Urinary bladder (tissue), 4 donors: ENCODE data around the gene P4HA2. TPM values are rescaled to one million over a fixed set of nuclear protein-coding genes. Genes with fewer than 3 reads are reported as not detected.

ENCODE experiments used
- DNase-seq: peaks from one replicate; pipeline ENCODE4 v3.0.0-alpha.2; 2015; ENCODE audit errors: extremely low spot score
- H3K27ac ChIP-seq: one replicate; pipeline ENCODE4 v1.5.1; 2013; ENCODE audit warnings: low read depth, mild to moderate bottlenecking, moderate library complexity
- H3K36me3 ChIP-seq: one replicate; pipeline ENCODE4 v1.6.1; 2013; ENCODE audit warnings: mild to moderate bottlenecking, moderate library complexity; ENCODE audit not compliant: insufficient read depth
- H3K4me1 ChIP-seq: one replicate; pipeline ENCODE4 v1.6.1; 2013; ENCODE audit warnings: mild to moderate bottlenecking, moderate library complexity; ENCODE audit not compliant: insufficient read depth
- H3K4me3 ChIP-seq: one replicate; pipeline ENCODE4 v1.5.1; 2013; ENCODE audit warnings: low read depth, low read length
- WGBS: extraction: QIAGEN DNeasy Blood & Tissue Kit; methylation state at CpG from one replicate; pipeline ENCODE4 v1.1.7; 2013; 5-methylcytosine and 5-hydroxymethylcytosine counted together
- polyA plus RNA-seq: library from polyadenylated mRNA; stranded (reverse); fragments of 200-250 nt; gene quantifications from one replicate; pipeline ENCODE4 v1.2.3, GENCODE V29; 2013
- total RNA-seq: library from RNA; depleted of rRNA; stranded (reverse); fragments of >200 nt; gene quantifications from one replicate; pipeline ENCODE4 v1.2.3, GENCODE V29; 2014
- donor health status: healthy with polysubstance abuse.
- donor health status: healthy.

Gene P4HA2
- total and polyA plus RNA-seq, 2 donors: 44.2 to 102 TPM

DNA sequence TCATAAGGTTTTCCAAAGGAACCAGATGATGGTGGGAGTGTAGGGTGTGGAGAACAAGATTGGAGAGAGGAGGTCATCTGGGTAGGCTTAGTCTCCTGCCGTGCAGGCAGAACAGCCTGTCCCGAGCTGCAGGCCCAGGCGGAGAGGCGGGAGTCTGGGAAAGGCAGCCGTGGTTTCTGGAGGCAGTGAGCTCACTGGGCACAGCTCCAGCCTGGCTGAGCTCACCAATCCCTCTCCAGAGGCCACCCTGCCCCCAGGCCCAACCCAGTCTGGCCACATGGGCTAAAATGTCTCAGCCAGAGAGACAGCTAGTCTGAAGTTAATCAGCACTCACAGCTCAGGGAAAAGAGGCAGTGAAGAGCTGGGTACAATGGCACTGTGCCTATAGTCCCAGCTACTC is 12.3 kb downstream of the P4HA2 start:
- H3K4me3 ChIP-seq: no peak overlapping the region
- H3K4me1 ChIP-seq: no peaks in the 10 kb centered on the region
- no peaks in the 10 kb centered on the region for H3K36me3 ChIP-seq
- DNase-seq: no peak
- peak overlapping the region; percentile 77 for H3K27ac ChIP-seq
- WGBS: 17% methylated on average over 5 of the region's 5 CpGs

DNA sequence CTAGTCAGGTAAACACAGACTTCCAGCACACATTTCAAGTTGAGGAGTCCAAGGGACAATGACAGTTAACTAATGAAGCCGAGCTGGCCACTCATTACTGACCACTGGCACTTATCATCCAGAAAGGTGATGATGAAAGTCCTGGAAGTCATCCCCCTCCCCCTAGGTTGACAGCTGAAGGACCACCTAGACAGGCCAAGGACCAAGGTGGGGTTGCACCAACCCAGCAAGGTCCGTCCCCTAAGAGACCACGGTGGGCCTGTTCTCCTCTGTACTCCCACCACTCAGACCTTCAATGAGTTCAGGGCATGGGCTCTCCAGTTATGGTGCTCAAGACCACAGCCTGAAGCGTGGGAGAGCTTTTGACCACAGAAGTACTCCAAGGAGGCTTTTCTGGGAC is 13.2 kb downstream of the P4HA2 start:
- 92% methylated on average over 4 of the region's 4 CpGs for WGBS
- Histone ChIP-seq H3K27ac (peak overlapping the region; percentile 77), H3K36me3 (no peaks in the 10 kb centered on the region), H3K4me3 (no peak overlapping the region), H3K4me1 (no peaks in the 10 kb centered on the region)
- no peak for DNase-seq

GRCh38 chr5:132213666-132214065 is 14.0 kb downstream of the P4HA2 start:
- H3K4me1 ChIP-seq: no peaks in the 10 kb centered on the region
- 95% methylated on average over 7 of the region's 7 CpGs for WGBS
- H3K36me3 ChIP-seq: peaks cover under 1% of the 10 kb centered on the region
- H3K27ac ChIP-seq: no peak overlapping the region
- no peak for DNase-seq
- H3K4me3 ChIP-seq: no peak overlapping the region

- no peak for DNase-seq
- Histone ChIP-seq H3K36me3 (peaks cover 1% of the 10 kb centered on the region), H3K4me3 (no peak overlapping the region), H3K27ac (no peak overlapping the region), H3K4me1 (no peaks in the 10 kb centered on the region)
- WGBS: 36% methylated on average over 1 of the region's 1 CpG
Observed at GRCh38 chr5:132211787-132212186, 15.9 kb downstream of the P4HA2 start.

DNA sequence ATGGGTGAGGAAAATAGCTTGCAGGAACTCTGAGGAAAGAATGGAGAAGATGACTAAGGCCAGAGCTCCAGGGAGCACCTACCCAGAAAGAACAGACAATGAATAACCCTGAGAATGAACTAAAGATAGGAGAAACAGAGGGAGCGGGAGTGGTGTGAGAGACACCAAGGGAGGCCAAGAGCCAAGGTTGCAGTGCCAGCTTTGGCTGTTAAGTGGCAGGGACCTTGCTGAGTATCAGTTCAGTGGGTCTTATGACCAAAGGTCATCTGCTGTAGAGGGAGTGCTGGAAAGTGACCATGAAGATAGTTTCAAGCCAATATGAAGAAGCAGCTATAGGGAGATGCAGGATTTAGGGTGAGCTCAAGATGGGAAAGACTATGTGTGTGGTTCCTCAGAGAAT is 16.7 kb downstream of the P4HA2 start:
- H3K36me3 ChIP-seq: peaks cover 1% of the 10 kb centered on the region

DNA sequence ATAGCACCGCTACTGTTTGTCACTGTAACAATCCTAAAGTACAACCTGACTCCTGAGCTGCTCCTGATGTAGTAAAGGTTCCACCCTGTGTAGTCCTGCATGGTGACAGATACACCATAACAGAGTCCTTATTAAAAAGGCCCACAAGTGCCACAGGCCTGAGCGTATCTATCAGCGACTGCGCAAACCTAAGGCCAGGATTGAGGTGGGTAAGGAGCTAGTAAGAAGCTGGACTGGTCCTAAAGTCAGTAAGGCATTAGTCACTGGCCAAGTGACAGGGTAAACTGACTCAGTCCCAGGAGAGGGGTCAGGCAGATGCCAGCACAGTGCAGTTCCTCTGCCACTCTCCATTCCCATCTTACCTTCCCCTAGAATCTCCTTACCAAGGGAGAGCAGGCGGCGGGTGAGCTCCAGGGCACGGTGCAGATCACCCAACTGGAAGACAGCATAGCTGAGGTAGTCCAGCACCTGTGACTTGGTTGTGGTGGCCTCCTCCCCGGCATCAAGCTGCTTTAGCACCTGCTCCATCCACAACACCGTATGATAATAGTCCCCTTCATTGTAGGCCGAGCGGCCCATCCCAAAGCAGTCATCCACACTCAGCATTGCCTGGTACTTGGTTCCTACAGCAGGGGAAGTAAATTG is 17.6 kb downstream of the P4HA2 start:
- Histone ChIP-seq H3K4me3 (no peak overlapping the region), H3K36me3 (peaks cover 1% of the 10 kb centered on the region), H3K27ac (no peak overlapping the region), H3K4me1 (no peaks in the 10 kb centered on the region)
- WGBS: 95% methylated on average over 11 of the region's 11 CpGs
- DNase-seq: no peak

More for the DNA sequence above, 16.7 kb downstream of the P4HA2 start:
- Histone ChIP-seq H3K4me1 (no peaks in the 10 kb centered on the region), H3K4me3 (no peak overlapping the region), H3K27ac (no peak overlapping the region)
- WGBS: 98% methylated on average over 1 of the region's 1 CpG
- DNase-seq: no peak

GRCh38 chr5:132209131-132209530 is 18.5 kb downstream of the P4HA2 start:
- no peak for DNase-seq
- peaks cover 1% of the 10 kb centered on the region for H3K36me3 ChIP-seq
- WGBS: 63% methylated on average over 9 of the region's 9 CpGs
- no peak overlapping the region for H3K4me3 ChIP-seq
- no peaks in the 10 kb centered on the region for H3K4me1 ChIP-seq
- no peak overlapping the region for H3K27ac ChIP-seq

DNA sequence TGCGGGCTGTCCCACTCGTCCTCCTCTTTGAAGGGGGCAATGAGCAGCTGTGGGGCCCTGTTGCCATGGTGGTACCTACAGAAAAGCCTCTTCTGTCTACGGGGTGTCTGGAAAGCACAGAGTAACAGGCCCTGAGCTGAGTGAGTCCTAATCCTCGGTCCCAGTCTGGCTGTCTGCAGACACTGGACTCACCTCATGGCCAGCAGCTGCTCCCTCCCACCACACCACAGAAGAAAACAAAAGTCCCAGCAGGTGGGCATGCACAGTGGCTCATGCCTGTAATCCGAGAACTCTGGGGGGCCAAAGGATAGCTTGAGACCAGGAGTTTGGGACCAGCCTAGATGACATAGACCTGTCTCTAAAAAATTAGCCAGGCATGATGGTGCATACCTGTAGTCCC is 19.9 kb downstream of the P4HA2 start:
- Histone ChIP-seq H3K27ac (no peak overlapping the region), H3K4me3 (no peak overlapping the region), H3K4me1 (no peaks in the 10 kb centered on the region), H3K36me3 (peaks cover 1% of the 10 kb centered on the region)
- DNase-seq: no peak
- WGBS: 93% methylated on average over 5 of the region's 5 CpGs

DNA sequence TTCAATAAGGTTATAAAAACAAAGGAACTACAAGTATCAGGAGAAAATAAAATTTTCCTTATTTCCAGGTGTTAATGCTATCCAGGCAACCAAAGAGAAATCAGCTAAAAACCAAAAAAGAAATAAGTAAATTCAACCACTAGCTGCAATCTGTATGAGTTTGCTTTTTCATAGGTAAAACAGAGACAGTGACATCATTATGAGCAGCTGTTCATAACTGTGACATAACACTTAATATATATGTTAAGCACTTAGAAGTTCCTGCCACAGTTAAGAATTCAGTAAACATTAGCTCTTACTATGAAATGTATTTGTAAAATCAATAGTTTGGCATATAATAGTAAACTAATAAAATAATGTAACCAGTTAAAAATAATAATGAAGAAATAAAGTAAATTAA is 20.9 kb downstream of the P4HA2 start:
- no peak overlapping the region for H3K4me3 ChIP-seq
- H3K36me3 ChIP-seq: peaks cover 1% of the 10 kb centered on the region
- no peak for DNase-seq
- H3K27ac ChIP-seq: no peak overlapping the region
- no peaks in the 10 kb centered on the region for H3K4me1 ChIP-seq

- Histone ChIP-seq H3K36me3 (peaks cover 1% of the 10 kb centered on the region), H3K4me3 (no peak overlapping the region), H3K4me1 (no peaks in the 10 kb centered on the region), H3K27ac (no peak overlapping the region)
- DNase-seq: no peak
- WGBS: 73% methylated on average over 5 of the region's 5 CpGs
Observed at GRCh38 chr5:132205385-132206125, 22.1 kb downstream of the P4HA2 start.

GRCh38 chr5:132204371-132205135 is 23.1 kb downstream of the P4HA2 start:
- no peaks in the 10 kb centered on the region for H3K4me1 ChIP-seq
- DNase-seq: no peak
- H3K36me3 ChIP-seq: peaks cover 1% of the 10 kb centered on the region
- 97% methylated on average over 7 of the region's 7 CpGs for WGBS
- H3K27ac ChIP-seq: no peak overlapping the region
- H3K4me3 ChIP-seq: no peak overlapping the region

DNA sequence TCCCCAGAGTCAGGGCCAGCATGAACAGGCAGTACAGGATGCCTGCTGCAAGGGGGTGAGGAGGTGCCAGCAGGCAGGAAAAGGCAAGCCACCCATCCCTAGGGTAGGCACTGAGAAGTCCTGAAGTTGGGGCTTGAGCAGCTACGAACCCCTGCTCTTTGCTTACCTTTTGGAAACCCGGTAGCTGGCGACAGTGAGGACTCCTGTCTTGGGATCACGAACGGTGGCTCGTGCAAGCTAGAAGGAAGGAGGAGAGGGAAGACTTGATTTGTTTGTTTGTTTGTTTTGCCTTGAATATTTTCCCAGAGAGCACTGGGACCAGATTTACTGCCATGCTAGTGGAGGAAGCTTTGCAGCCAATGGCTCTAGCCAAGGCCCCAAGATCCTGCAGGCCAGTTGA is 23.7 kb downstream of the P4HA2 start:
- no peaks in the 10 kb centered on the region for H3K4me1 ChIP-seq
- DNase-seq: no peak
- H3K27ac ChIP-seq: no peak overlapping the region
- H3K36me3 ChIP-seq: peaks cover 1% of the 10 kb centered on the region
- WGBS: 99% methylated on average over 6 of the region's 6 CpGs
- no peak overlapping the region for H3K4me3 ChIP-seq

GRCh38 chr5:132203464-132203818 is 24.2 kb downstream of the P4HA2 start:
- H3K4me1 ChIP-seq: no peaks in the 10 kb centered on the region
- H3K4me3 ChIP-seq: no peak overlapping the region
- 94% methylated on average over 4 of the region's 4 CpGs for WGBS
- H3K27ac ChIP-seq: no peak overlapping the region
- H3K36me3 ChIP-seq: no peaks in the 10 kb centered on the region
- no peak for DNase-seq
